Omental fat pad (tissue), 4 donors: ENCODE results near the gene SHB. TPM values are rescaled to one million over a fixed set of nuclear protein-coding genes. Genes with fewer than 3 reads are reported as not detected.

Source experiments
- ATAC-seq: fragments of 150-250 bp; one replicate; pipeline ENCODE4 v1.9.1; 2016; ENCODE audit warnings: mild to moderate bottlenecking, moderate library complexity; ENCODE audit not compliant: low FRiP score
- DNase-seq: peaks from one replicate; pipeline ENCODE4 v3.0.0-alpha.2; 2019; ENCODE audit warnings: low spot score
- total RNA-seq, 4 donors: library from RNA; depleted of rRNA; stranded (reverse); fragments of >200 nt; gene quantifications; one replicate each; pipeline ENCODE4 v1.1.0, GENCODE V29; 2016
- TF ChIP-seq, protein P1 (sequence below), 3 donors: fragments of 450-650 bp; IDR thresholded peaks; one replicate each; pipeline ENCODE4 v1.5.1; 2016 to 2017; ENCODE audit warnings: antibody characterized with exemption in 3 of 3, mild to moderate bottlenecking in 3 of 3, moderate library complexity in 2 of 3

The SHB gene
- total RNA-seq, 4 donors from 2014 or later: 10.4 to 61.6 (median 20.7) TPM

DNA sequence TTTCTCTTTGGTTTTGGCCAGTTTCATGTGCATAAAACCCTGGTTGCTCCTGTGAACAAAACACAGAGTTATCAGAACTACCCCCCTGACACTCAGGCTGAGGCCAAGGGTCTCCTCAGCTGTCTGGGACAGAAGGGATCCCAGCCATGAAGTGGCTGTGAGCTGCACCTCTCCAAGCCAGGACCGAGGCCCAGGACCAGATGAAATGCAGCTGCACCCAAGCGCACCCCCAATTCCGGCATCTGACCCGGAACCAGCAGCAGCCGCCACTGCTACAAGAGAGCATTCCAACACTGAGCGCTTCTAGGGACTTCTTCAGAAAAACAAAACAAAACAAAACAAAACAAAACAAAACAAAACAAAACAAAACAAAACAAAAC is 149.1 kb downstream of the SHB start:
- TF ChIP-seq, protein P1, sequence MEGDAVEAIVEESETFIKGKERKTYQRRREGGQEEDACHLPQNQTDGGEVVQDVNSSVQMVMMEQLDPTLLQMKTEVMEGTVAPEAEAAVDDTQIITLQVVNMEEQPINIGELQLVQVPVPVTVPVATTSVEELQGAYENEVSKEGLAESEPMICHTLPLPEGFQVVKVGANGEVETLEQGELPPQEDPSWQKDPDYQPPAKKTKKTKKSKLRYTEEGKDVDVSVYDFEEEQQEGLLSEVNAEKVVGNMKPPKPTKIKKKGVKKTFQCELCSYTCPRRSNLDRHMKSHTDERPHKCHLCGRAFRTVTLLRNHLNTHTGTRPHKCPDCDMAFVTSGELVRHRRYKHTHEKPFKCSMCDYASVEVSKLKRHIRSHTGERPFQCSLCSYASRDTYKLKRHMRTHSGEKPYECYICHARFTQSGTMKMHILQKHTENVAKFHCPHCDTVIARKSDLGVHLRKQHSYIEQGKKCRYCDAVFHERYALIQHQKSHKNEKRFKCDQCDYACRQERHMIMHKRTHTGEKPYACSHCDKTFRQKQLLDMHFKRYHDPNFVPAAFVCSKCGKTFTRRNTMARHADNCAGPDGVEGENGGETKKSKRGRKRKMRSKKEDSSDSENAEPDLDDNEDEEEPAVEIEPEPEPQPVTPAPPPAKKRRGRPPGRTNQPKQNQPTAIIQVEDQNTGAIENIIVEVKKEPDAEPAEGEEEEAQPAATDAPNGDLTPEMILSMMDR (IDR thresholded peaks at IDR 0.05): no peak
- ATAC-seq (no peak), DNase-seq (no peak)

DNA sequence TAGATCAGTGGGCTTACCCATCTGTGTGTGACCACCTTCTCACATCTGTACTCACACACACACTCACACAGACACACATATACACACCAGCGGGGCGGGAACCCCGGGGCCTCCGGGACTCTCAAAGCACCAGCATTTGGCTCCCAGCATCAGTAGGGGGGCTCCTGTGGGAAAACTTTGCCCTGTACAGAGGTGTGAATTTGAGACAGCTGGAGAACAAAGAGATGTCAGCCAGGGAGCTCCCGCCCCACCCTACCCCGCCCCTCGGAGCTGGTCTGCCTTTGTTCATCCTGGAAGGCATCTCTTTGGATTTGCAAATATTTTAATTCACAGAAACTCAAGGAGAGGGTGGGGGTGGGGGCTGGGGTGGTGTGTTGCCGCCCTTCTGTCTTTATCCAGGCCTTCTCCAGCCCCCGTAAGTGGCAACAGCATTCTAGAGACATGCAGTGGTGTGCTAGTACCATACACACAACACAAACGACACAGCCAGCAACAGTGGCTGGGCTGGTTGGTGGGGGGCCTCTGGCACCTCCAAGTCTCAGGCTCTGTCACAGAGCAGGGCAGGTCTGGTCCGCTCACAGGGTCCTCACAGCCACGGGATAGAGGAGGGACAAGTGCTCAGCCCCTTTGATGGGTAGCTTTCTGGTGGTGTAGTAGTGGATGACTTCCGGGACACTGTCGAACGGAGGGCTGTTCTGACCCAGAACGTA is 149.6 kb downstream of the SHB start:
- TF ChIP-seq, protein P1 (IDR thresholded peaks at IDR 0.05): no peak
- ATAC-seq: no peak
- no peak for DNase-seq

DNA sequence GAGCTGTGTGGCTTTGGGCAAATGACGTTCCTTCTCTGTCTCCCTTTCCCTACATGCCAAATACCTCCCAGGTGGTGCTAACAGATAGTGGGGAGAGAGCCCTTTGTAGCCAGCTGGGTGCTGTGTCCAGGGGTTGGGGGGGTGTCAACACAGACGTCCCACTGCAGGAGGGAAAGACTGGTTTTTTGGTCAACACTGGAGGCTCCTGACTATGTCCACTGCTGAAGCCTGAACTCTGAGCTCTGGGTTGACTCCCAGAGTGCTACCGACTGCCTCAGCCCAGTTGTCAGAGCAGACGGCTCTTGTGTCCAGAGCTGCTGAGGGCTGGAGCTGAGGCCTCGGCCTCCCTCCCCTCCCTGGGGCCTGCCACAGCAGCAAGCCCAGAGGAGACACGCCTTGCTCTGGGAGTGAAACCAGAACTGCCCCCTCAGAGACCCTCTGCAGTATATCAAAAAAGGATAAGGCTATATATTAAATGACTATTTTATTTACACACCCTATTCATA is 150.3 kb downstream of the SHB start:
- TF ChIP-seq, protein P1 (IDR thresholded peaks at IDR 0.05): no peak
- DNase-seq (no peak), ATAC-seq (no peak)

DNA sequence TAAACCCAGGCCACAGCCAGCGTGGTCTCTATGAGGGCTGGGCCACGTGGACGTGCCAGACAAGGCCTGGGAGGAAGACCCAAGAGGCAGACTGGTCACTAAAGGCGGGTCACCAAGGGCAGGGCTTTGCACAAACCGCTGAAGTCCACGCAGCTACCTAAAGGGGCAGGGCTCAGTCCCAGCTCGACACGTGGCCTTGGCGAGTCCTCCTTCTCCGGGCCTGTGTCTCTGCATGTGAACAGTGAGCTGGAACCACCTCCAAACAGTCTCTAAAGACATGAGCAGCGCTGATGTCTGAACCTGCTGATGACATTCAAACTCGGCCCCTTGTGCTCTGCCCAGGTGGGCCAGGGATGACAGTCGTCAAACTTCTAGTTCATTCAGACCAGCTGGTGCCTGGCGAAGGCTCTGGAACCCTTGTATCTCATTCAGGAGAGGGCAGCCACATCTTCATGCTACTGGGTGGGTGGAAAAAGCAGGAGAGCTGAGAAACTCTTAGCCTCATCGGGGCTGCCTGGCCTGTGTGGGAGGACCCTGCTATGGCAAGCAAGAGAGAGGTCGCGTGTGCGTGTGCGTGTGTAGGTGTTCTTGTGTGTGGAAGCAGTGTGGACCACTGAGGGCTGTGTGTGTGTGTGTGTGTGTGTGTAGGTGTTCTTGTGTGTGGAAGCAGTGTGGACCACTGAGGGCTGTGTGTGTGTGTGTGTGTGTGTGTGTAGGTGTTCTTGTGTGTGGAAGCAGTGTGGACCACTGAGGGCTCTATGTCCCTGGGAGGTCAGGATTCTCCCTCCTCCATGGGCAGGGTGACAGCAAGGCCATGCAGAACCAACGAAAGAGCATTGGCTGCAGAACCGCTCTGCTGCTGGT is 151.0 kb downstream of the SHB start:
- ATAC-seq (no peak), DNase-seq (no peak)
- TF ChIP-seq, protein P1 (IDR thresholded peaks at IDR 0.05): no peak

DNA sequence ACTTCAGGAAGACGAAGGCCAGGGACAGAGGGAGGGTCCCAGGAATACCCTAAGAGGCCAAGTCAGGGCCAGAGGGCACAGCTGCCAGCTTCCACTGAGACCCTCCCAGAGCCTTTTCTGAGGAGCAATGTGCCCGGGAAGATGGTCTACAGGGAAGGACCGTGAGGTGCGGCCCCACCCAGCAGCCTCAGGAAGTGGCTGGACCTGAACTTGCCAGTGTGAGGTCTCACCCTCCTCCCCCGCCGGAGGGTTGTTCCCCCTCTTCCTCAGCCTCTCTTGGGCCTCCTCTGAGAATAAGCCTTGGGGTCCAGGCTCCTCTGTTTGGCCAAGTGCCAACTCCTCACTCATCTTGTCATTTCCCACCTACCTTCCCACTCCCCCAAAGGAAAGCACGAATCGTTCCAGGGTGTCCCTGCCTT is 151.7 kb downstream of the SHB start:
- TF ChIP-seq, protein P1 (IDR thresholded peaks at IDR 0.05): no peak
- DNase-seq: no peak
- ATAC-seq: no peak

DNA sequence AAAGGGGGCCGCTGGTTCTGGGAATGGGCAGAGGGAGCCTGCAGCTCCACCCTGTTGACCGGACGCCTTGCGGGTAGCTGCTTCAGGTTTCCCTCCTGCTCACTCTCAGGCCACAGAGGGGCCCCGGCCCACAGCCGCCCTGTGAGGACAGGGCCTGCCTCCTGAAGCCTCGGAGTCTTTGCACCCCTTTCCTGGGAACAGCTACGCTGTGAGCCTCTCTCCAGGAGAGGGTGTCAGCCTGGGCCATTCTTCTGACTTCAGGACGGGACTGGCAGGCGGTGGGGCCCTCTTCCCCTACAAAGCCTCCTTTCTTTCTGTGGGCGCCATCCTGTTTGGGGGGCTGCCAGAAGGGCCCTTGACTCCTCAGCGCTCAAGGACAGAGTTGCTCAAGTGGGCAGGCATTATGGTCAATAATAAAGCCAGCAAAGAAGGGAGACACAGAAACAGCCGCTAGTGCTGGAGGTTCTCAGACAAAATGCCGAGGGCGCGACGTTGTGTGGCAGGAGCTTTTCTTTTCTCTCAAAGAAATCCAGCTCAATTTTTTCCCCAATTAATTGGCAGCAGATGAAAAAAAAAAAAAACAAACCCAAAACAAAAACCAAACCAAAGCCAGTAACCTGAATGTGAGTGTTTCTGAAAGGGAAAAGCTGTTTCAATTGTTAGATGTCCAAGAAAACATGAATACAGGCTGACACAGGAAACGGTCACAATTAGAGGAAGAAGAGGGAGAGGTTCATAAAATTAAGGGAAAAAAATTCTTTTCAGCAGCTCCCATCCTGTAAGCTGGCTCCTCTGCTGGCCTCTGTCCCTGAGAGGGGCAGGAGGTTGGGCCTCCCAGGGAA is 152.3 kb downstream of the SHB start:
- TF ChIP-seq, protein P1 (IDR thresholded peaks at IDR 0.05): no peak
- ATAC-seq (no peak), DNase-seq (no peak)
